Omental fat pad (tissue), 4 donors: ENCODE results near the gene ZBED5. TPM values are rescaled to one million over a fixed set of nuclear protein-coding genes. Genes with fewer than 3 reads are reported as not detected.

Experiments used
- ATAC-seq: fragments of 150-250 bp; one replicate; pipeline ENCODE4 v1.9.1; 2016; ENCODE audit warnings: mild to moderate bottlenecking, moderate library complexity; ENCODE audit not compliant: low FRiP score
- DNase-seq: peaks from one replicate; pipeline ENCODE4 v3.0.0-alpha.2; 2019; ENCODE audit warnings: low spot score
- total RNA-seq, 4 donors: library from RNA; depleted of rRNA; stranded (reverse); fragments of >200 nt; gene quantifications; one replicate each; pipeline ENCODE4 v1.1.0, GENCODE V29; 2016
- TF ChIP-seq, protein P1 (sequence below), 3 donors: fragments of 450-650 bp; IDR thresholded peaks; one replicate each; pipeline ENCODE4 v1.5.1; 2016 to 2017; ENCODE audit warnings: antibody characterized with exemption in 3 of 3, mild to moderate bottlenecking in 3 of 3, moderate library complexity in 2 of 3

The ZBED5 gene
- total RNA-seq, 4 donors from 2014 or later = 16.5 to 44.0 (median 22.6) TPM

DNA sequence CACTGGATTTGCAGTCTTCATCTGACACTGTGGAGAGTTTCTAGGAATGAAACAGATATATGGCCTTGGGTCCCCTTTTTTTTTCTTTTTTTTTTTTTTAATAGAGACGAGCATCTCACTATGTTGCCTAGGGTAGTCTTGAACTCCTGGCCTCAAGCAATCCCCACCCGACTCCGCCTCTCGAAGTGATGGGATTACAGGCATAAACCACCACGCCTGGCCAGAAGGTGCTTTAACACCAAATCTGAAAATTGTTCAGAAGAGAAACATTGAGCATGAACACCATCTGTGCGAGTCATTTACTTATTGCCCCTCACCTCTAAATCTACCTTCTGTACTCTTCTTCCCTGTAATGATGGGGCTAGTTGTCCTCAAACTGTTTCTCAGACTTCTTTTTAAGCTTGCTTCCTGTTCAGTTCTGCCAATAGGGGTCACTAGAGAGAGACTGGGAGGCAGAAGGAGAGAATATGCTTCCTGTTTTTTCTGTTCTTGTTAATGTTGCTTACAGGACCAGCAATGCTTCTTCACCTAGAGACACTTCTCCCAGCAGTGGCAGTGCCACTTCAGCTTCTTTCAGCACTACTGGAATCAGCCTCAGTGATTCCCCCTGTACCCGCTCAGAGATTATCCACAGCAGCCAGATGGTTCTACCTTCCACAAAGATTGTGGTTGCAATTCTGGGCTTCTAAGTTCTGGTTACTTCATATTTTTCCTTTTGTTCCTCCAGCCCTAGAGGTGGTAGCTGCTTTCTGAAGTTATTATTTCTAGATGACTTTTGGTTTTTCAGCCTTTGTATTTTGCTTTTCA lies 20.8 kb upstream of the ZBED5 start:
- TF ChIP-seq, protein P1, sequence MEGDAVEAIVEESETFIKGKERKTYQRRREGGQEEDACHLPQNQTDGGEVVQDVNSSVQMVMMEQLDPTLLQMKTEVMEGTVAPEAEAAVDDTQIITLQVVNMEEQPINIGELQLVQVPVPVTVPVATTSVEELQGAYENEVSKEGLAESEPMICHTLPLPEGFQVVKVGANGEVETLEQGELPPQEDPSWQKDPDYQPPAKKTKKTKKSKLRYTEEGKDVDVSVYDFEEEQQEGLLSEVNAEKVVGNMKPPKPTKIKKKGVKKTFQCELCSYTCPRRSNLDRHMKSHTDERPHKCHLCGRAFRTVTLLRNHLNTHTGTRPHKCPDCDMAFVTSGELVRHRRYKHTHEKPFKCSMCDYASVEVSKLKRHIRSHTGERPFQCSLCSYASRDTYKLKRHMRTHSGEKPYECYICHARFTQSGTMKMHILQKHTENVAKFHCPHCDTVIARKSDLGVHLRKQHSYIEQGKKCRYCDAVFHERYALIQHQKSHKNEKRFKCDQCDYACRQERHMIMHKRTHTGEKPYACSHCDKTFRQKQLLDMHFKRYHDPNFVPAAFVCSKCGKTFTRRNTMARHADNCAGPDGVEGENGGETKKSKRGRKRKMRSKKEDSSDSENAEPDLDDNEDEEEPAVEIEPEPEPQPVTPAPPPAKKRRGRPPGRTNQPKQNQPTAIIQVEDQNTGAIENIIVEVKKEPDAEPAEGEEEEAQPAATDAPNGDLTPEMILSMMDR (IDR thresholded peaks at IDR 0.05) = no peak
- no peak for ATAC-seq
- DNase-seq = no peak

DNA sequence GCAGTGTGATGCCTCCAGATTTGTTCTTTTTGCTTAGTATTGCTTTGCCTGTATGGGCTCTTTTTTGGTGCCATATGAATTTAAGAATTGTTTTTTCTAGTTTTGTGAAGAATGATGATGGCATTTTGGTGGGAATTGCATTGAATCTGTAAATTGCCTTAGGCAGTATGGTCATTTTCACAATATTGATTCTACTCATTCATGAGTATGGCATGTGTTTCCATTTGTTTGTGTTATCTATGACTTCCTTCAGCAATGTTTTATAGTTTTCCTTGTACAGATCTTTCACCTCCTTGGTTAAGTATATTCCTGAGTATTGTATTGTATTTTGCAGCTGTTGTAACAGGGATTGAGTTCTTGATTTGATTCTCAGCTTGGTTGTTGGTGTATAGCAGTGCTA lies 18.3 kb upstream of the ZBED5 start:
- ATAC-seq (no peak), DNase-seq (no peak)
- TF ChIP-seq, protein P1 (IDR thresholded peaks at IDR 0.05) = no peak

DNA sequence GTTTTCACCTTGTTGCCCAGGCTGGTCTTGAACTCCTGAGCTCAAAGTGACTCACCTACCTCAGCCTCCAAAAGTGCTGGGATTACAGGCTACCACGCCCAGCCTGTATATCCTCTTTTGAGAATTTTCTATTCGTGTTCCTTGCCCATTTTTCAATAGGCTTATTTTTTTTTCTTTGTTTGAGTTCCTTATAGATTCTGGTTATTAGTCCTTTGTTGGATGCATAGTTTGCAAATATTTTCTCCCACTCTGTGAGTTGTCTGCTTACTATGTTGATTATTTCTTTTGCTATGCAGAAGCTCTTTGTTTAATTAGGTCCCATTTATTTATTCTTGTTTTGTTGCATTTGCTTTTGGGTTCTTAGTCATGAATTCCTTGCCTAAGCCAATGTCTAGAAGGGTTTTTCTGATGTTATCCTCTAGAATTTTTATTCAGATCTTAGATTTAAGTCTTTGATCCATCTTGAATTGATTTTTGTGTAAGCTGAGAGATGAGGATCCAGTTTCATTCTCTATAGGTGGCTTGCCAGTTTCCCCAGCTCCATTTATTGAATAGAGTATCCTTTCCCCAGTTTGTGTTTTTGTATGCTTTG lies 17.7 kb upstream of the ZBED5 start:
- DNase-seq = no peak
- TF ChIP-seq, protein P1 (IDR thresholded peaks at IDR 0.05) = no peak
- ATAC-seq = no peak

DNA sequence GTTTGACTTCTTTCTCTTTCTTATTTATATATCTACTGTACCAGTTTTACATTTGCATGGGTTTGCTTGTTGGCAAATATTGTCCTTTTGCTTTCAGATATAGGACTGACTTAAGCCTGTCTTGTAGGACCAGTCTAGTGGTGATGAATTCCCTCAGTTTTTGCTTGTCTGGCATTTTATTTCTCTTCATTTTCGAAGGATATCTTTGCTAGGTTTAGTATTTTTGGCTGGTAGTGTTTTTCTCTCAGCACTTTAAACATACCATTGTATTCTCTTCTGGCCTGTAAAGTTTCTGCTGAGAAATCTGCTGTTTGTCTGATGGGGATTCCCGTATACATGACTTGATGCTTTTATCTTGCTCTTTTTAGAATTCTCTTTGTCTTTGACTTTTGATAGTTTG lies 14.2 kb upstream of the ZBED5 start:
- DNase-seq = no peak
- ATAC-seq = no peak

DNA sequence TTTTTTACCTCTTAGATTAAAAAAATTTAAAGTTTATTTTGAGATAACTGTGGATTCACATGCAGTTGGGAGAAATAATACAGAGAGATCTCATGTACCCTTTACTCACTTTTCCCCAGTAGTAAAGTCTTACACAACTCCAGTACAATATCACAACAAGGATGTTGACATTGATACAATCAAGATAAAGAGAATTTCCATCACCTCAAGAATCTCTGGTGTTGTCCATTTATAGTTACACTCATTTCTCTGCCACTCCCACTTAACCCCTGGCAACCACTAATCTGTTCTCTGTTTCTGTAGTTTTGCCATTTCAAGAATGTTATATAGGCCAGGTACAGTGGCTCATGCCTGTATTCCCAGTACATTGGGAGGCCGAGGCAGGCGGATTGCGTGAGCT lies 10.5 kb upstream of the ZBED5 start:
- DNase-seq = no peak
- TF ChIP-seq, protein P1 (IDR thresholded peaks at IDR 0.05) = no peak
- ATAC-seq = no peak

More for the DNA sequence above, 14.2 kb upstream of the ZBED5 start:
- TF ChIP-seq, protein P1 (IDR thresholded peaks at IDR 0.05) = no peak

DNA sequence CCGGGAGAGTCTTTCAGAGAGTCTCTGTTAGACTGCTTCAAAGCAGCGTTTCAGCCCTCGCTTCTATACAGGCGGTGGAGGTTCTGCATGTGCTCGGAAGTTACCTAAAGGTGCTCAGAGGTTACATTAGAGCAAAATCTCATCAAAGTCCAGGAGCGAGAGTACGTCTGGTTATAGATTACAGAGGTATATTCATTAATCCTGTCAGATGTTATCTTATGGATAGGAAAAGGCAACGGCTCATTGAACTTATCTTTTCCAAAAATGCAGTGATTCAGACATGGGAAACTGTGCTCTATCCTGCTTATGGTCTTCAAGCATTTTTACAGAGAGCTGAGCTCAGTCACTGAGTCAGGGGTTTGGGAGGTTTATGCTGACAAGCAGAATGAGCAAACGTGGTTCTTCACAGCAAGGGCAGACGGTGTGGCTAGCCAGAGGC lies 9.1 kb upstream of the ZBED5 start:
- DNase-seq (no peak), ATAC-seq (peak; percentile 95)
- TF ChIP-seq, protein P1 (IDR thresholded peaks at IDR 0.05) = no peak

DNA sequence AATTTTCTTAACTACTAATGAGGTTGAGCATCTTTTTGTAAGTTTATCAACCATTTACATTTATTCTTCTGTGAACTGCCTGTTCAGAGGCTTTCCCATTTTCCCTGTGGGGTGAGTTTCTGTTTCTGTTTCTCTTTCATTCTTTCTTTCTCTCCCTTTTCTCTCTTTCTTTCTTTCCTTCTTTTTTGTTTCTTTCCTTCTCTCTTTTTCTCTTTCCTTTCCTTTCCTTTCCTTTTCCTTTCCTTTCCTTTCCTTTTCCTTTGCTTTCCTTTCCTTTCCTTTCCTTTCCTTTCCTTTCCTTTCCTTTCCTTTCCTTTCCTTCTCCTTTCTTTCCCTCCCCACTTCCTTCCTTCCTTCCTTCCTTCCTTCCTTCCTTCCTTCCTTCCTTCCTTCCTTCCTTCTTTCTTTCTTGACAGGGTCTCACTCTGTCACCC lies 8.0 kb upstream of the ZBED5 start:
- DNase-seq (no peak), ATAC-seq (no peak)
- TF ChIP-seq, protein P1 (IDR thresholded peaks at IDR 0.05) = no peak
